ENCODE results near the gene FAM171A1.

DNA sequence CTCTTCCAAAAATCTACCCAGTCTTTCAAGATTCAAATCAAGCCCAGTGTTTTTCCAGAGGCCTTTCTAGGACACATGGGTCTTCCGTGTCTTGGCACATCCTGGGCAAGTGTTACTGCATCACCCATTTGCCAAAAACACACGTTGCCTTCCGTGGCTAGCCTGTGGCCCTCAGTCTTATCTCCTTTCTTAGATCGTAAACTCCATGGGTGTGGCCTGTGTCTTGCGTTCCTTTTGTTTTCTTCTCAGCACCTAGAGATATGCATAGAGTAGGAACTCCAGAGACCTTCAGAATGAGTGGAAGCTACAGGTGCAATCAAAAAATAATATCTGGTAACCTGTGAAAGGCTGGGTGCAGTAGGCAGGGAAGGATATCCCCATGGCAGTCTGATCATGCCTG lies 146.1 kb downstream of the FAM171A1 start:
- no peak for TF ChIP-seq ZNF232 (CRISPR knock-in tag; IDR thresholded peaks at IDR 0.05; ENCODE audit: borderline replicate concordance)
- TF ChIP-seq MAX (IDR thresholded peaks at IDR 0.05), result no peak
- TF ChIP-seq TARDBP (CRISPR knock-in tag; IDR thresholded peaks at IDR 0.05), result no peak
- TF ChIP-seq ZKSCAN1 (IDR thresholded peaks at IDR 0.05; ENCODE audit: low read length), result no peak
- no peak for TF ChIP-seq POLR2A (IDR thresholded peaks at IDR 0.05; ENCODE audit: insufficient read depth in 1 of 2, low read depth in 2 of 2, low read length in 2 of 2)
- TF ChIP-seq, protein P1, sequence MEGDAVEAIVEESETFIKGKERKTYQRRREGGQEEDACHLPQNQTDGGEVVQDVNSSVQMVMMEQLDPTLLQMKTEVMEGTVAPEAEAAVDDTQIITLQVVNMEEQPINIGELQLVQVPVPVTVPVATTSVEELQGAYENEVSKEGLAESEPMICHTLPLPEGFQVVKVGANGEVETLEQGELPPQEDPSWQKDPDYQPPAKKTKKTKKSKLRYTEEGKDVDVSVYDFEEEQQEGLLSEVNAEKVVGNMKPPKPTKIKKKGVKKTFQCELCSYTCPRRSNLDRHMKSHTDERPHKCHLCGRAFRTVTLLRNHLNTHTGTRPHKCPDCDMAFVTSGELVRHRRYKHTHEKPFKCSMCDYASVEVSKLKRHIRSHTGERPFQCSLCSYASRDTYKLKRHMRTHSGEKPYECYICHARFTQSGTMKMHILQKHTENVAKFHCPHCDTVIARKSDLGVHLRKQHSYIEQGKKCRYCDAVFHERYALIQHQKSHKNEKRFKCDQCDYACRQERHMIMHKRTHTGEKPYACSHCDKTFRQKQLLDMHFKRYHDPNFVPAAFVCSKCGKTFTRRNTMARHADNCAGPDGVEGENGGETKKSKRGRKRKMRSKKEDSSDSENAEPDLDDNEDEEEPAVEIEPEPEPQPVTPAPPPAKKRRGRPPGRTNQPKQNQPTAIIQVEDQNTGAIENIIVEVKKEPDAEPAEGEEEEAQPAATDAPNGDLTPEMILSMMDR (CRISPR knock-in tag; IDR thresholded peaks at IDR 0.05), result no peak
